NCI-H1105 (cell line): ENCODE measurements around the gene RERE.
A peak's percentile ranks its signal among the peaks of the same experiment; 100 is the strongest.

ENCODE experiments used
- DNase-seq: peaks from one replicate; lab custom pipeline; 2025; lab: John Stamatoyannopoulos, UW

The RERE gene

GRCh38 chr1:8326265-8326664 lies 491.2 kb downstream of the RERE start:
- DNase-seq = no peak

- no peak for DNase-seq
Measured at GRCh38 chr1:8325771-8326170, 491.7 kb downstream of the RERE start.

- DNase-seq = no peak
Measured at GRCh38 chr1:8324176-8324810, 493.1 kb downstream of the RERE start.

- no peak for DNase-seq
Measured at GRCh38 chr1:8323706-8324105, 493.7 kb downstream of the RERE start.

- DNase-seq = no peak
Measured at GRCh38 chr1:8321612-8322011, 495.8 kb downstream of the RERE start.

GRCh38 chr1:8318436-8318835 lies 499.0 kb downstream of the RERE start:
- DNase-seq = no peak

GRCh38 chr1:8317647-8318381 lies 499.6 kb downstream of the RERE start, which contains the start of gene SLC45A1:
SLC45A1 (plus strand) TSS chr1:8318114; CDS start chr1:8324330, 6,216 bp downstream.
- peak; percentile 77 for DNase-seq

- no peak for DNase-seq
Measured at GRCh38 chr1:8315573-8316475, 501.6 kb downstream of the RERE start.

- DNase-seq = peak; percentile 53
Measured at GRCh38 chr1:8314346-8315280, 502.8 kb downstream of the RERE start.

GRCh38 chr1:8313231-8313630 lies 504.2 kb downstream of the RERE start:
- no peak for DNase-seq

GRCh38 chr1:8312235-8313218 lies 504.9 kb downstream of the RERE start:
- DNase-seq = no peak

GRCh38 chr1:8311068-8311718 lies 506.2 kb downstream of the RERE start:
- no peak for DNase-seq

GRCh38 chr1:8307628-8308027 lies 509.8 kb downstream of the RERE start:
- DNase-seq = no peak

- DNase-seq = no peak
Measured at GRCh38 chr1:8303876-8304275, 513.6 kb downstream of the RERE start.

GRCh38 chr1:8303141-8303540 lies 514.3 kb downstream of the RERE start:
- no peak for DNase-seq
